ENCODE data around the gene ASIC3.

The ASIC3 gene

DNA sequence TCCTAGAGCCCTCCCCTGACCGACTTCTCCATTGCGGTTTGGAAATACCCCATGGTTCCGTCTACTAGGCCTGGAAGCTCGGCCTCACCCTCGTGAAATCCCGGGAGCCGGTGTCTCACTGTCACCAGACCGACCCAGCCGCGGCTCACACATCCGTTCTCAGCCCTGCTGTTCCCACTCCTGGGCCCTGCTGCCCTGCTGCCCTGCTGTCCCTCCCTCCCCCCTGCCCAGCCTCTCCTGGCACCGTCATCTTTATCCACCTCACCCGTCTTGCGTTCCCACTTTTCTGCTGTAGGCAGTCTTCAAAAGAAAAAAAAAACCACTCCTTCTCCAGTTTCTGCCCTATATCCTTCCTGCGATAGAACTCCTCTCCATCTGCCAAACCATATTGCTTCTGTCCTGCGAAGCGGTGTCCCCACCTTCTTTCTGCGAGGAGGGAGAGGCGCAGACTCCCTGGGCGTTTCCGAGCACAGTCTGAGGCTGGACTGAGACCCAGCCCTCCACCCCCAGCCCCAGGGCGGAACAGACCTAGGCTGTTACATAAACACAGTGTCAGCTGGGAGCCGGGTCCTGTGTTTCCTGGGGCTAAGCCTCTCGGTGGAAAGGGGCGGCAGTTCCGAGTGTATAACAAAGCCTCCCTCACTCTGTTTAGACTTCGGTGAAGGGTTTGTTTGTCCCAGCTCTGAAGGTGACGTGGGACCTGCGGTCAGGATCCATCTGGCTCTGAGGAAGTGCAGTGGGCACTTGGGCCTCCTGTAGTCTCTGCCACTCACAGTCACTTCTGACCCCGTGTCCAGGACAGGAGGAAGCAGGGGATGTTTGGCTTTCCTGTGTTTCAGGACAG is 40.7 kb downstream of the ASIC3 start:
- TF ChIP-seq CTCF (IDR thresholded peaks at IDR 0.05; ENCODE audit: low read depth, low read length) = no peak
- peak; percentile 74 for DNase-seq
- Histone ChIP-seq H3K36me3 (peaks cover 44% of the 10 kb centered on the region), H3K4me3 (ENCODE audit: low read depth, low read length) (peak overlapping the region; percentile 94), H3K4me1 (peaks cover 18% of the 10 kb centered on the region), H3K27me3 (no peaks in the 10 kb centered on the region), H3K9me3 (no peaks in the 10 kb centered on the region)

- DNase-seq = no peak
- Histone ChIP-seq H3K36me3 (peaks cover 44% of the 10 kb centered on the region), H3K9me3 (no peaks in the 10 kb centered on the region), H3K4me3 (ENCODE audit: low read depth, low read length) (no peak overlapping the region), H3K4me1 (peaks cover 14% of the 10 kb centered on the region), H3K27me3 (no peaks in the 10 kb centered on the region)
- no peak for TF ChIP-seq CTCF (IDR thresholded peaks at IDR 0.05; ENCODE audit: low read depth, low read length)
These were observed 41.8 kb downstream of the ASIC3 start for GRCh38 chr7:151089893-151090730.

- DNase-seq = no peak
- no peaks in the 10 kb centered on the region for H3K9me3 ChIP-seq
- H3K4me1 ChIP-seq = peaks cover 6% of the 10 kb centered on the region
- H3K4me3 ChIP-seq (ENCODE audit: low read depth, low read length) = no peak overlapping the region
- peaks cover 47% of the 10 kb centered on the region for H3K36me3 ChIP-seq
- no peaks in the 10 kb centered on the region for H3K27me3 ChIP-seq
- TF ChIP-seq CTCF (IDR thresholded peaks at IDR 0.05; ENCODE audit: low read depth, low read length) = no peak
These were observed 42.7 kb downstream of the ASIC3 start for GRCh38 chr7:151091003-151091402.

- peak; percentile 76 for TF ChIP-seq CTCF (IDR thresholded peaks at IDR 0.05; ENCODE audit: low read depth, low read length)
- no peaks in the 10 kb centered on the region for H3K27me3 ChIP-seq
- H3K4me1 ChIP-seq = peaks cover 6% of the 10 kb centered on the region
- peaks cover 50% of the 10 kb centered on the region for H3K36me3 ChIP-seq
- H3K9me3 ChIP-seq = no peaks in the 10 kb centered on the region
- H3K4me3 ChIP-seq (ENCODE audit: low read depth, low read length) = no peak overlapping the region
- peak; percentile 52 for DNase-seq
These were observed 43.1 kb downstream of the ASIC3 start for GRCh38 chr7:151091431-151091830.

DNA sequence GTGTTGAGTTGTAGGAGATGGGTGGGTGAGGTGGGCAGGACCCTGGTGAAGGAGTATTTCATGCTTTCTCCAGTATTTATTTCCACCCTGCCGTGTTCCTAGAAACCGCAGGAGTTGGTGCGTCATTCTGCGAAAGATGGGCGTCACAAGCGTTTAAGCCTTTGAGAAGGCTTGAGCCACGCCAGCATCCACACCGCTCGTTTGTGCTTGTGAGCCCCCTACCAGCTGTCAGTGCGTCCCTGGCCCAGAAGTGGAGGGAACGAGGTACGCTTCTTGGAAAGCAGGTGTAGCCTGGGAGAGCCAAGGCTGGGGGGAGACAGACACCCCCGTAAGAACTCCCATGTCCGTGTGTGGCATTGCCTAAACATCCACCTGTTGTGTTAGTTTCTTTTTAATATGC is 43.7 kb downstream of the ASIC3 start:
- no peaks in the 10 kb centered on the region for H3K27me3 ChIP-seq
- peaks cover 6% of the 10 kb centered on the region for H3K4me1 ChIP-seq
- TF ChIP-seq CTCF (IDR thresholded peaks at IDR 0.05; ENCODE audit: low read depth, low read length) = no peak
- H3K36me3 ChIP-seq = peaks cover 54% of the 10 kb centered on the region
- H3K4me3 ChIP-seq (ENCODE audit: low read depth, low read length) = no peak overlapping the region
- DNase-seq = no peak
- no peaks in the 10 kb centered on the region for H3K9me3 ChIP-seq

All from BE2C (cell line).